ENCODE results near the gene COL3A1. TPM values are rescaled to one million over a fixed set of nuclear protein-coding genes. Genes with fewer than 3 reads are reported as not detected.

The COL3A1 gene
- total and polyA plus RNA-seq, 9 donors: 105 to 829 (median 289) TPM

DNA sequence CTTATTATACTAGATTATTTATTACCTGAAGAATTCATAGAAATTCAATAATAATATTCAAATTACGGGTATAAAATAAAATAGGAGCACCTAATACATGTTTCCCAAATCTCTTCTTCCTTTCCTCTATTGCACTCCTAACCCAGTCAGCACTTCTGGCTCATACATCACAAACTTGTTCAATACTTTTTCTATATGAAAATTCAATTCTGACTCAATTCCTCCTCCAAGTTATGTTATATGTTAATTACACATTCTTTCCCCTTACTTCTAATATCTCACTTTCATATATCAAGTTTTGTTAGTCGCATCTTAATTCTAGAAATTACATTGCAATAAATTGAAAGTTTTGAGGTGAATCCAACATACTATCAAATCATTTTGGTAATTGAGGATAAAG lies 17.9 kb upstream of the COL3A1 start:
- intact Hi-C loops (cut with DNase I): no loop called here
- H3K27me3 ChIP-seq: no peaks in the 10 kb centered on the region
- 96 to 98% (median 98%) methylated on average over 2 of the region's 2 CpGs for WGBS, 3 donors

DNA sequence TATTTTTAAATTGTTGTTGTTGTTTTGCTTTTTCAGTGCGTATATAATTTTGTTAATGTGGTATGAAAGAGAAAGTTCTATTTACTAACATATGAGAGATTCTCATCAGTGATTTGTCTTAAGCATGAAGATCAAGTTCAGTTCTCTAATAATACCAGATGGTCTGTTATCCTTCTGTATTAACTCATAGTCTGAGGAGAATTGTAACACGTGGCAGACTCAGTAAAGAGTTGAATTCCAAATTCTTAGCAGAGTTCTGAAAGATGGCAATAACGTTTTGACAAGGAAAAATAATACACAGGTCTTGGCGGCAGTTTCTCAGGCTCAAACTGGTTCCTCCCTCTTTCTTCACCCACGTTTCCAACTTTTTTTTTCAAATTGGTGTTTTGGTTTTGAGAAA lies 17.2 kb upstream of the COL3A1 start:
- no peaks in the 10 kb centered on the region for H3K36me3 ChIP-seq
- no peaks in the 10 kb centered on the region for H3K9me3 ChIP-seq
- intact Hi-C loops (cut with DNase I): no loop called here
- H3K4me3 ChIP-seq: no peak overlapping the region
- WGBS, 3 donors: 26 to 28% (median 28%) methylated on average over 5 of the region's 5 CpGs
- H3K27me3 ChIP-seq: no peaks in the 10 kb centered on the region
- DNase-seq: no peak
- H3K4me1 ChIP-seq (ENCODE audit: insufficient read depth): no peaks in the 10 kb centered on the region
- TF ChIP-seq, protein P1, sequence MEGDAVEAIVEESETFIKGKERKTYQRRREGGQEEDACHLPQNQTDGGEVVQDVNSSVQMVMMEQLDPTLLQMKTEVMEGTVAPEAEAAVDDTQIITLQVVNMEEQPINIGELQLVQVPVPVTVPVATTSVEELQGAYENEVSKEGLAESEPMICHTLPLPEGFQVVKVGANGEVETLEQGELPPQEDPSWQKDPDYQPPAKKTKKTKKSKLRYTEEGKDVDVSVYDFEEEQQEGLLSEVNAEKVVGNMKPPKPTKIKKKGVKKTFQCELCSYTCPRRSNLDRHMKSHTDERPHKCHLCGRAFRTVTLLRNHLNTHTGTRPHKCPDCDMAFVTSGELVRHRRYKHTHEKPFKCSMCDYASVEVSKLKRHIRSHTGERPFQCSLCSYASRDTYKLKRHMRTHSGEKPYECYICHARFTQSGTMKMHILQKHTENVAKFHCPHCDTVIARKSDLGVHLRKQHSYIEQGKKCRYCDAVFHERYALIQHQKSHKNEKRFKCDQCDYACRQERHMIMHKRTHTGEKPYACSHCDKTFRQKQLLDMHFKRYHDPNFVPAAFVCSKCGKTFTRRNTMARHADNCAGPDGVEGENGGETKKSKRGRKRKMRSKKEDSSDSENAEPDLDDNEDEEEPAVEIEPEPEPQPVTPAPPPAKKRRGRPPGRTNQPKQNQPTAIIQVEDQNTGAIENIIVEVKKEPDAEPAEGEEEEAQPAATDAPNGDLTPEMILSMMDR (IDR thresholded peaks at IDR 0.05): no peak
- no peak for TF ChIP-seq EP300 (IDR thresholded peaks at IDR 0.05)
- TF ChIP-seq POLR2A (IDR thresholded peaks at IDR 0.05): no peak
- no peak overlapping the region for H3K27ac ChIP-seq

More for the DNA sequence above, 17.9 kb upstream of the COL3A1 start:
- no peaks in the 10 kb centered on the region for H3K9me3 ChIP-seq
- no peaks in the 10 kb centered on the region for H3K36me3 ChIP-seq
- H3K27ac ChIP-seq: no peak overlapping the region
- H3K4me1 ChIP-seq (ENCODE audit: insufficient read depth): no peaks in the 10 kb centered on the region
- TF ChIP-seq POLR2A (IDR thresholded peaks at IDR 0.05): no peak
- TF ChIP-seq EP300 (IDR thresholded peaks at IDR 0.05): no peak
- TF ChIP-seq, protein P1 (IDR thresholded peaks at IDR 0.05): no peak
- DNase-seq: no peak
- H3K4me3 ChIP-seq: no peak overlapping the region

DNA sequence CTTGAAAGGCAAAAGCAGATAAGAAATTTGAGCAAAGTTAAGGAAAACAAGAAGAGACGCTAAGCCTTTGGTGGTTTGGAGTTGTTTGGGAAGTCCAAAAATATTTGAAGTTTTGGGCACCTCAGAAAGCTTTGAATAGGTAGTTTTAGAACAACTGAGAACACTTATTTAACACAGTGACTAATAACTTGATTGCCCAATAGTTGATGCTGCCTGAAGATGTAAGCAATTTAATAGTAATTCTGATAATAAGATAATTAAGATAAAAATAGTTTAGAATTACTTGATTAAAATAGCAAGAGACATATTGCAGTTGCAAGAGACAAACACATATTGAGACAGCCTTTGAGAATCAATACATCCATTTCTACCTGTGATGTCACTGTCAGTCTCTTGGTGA lies 16.5 kb upstream of the COL3A1 start:
- H3K9me3 ChIP-seq: no peaks in the 10 kb centered on the region
- no peak overlapping the region for H3K4me3 ChIP-seq
- TF ChIP-seq, protein P1 (IDR thresholded peaks at IDR 0.05): no peak
- no peak for TF ChIP-seq POLR2A (IDR thresholded peaks at IDR 0.05)
- TF ChIP-seq EP300 (IDR thresholded peaks at IDR 0.05): no peak
- no peaks in the 10 kb centered on the region for H3K27me3 ChIP-seq
- intact Hi-C loops (cut with DNase I): no loop called here
- H3K36me3 ChIP-seq: no peaks in the 10 kb centered on the region
- no peak overlapping the region for H3K27ac ChIP-seq
- DNase-seq: no peak
- WGBS, 3 donors: 77 to 85% (median 81%) methylated on average over 1 of the region's 1 CpG
- H3K4me1 ChIP-seq (ENCODE audit: insufficient read depth): no peaks in the 10 kb centered on the region

DNA sequence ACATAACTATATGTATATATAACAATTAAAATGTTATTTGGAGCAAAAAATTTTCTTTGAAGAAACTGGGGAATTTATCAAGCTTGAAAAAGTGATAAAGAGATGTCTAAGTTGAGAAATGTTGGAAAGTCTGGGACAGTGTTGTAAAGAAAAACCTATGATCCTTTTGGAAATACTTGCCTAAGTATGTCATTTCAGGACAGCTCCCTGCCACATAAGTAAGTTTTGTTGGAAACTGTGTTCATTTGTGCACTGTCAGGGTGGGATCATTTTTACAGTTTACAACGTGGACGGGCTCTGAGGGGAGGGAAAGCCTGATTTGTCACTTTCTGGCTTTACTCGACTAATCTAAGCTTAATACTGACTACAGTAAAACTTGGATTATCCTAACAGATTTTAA lies 10.4 kb upstream of the COL3A1 start:
- H3K4me1 ChIP-seq (ENCODE audit: insufficient read depth): peaks cover 1% of the 10 kb centered on the region
- intact Hi-C loops (cut with DNase I): no loop called here
- no peaks in the 10 kb centered on the region for H3K9me3 ChIP-seq
- H3K4me3 ChIP-seq: no peak overlapping the region
- no peaks in the 10 kb centered on the region for H3K36me3 ChIP-seq
- no peak for DNase-seq
- H3K27ac ChIP-seq: no peak overlapping the region
- TF ChIP-seq POLR2A (IDR thresholded peaks at IDR 0.05) (no peak), EP300 (IDR thresholded peaks at IDR 0.05) (no peak)
- TF ChIP-seq, protein P1 (IDR thresholded peaks at IDR 0.05): no peak
- 73 to 85% (median 83%) methylated on average over 3 of the region's 3 CpGs for WGBS, 3 donors
- no peaks in the 10 kb centered on the region for H3K27me3 ChIP-seq

Data from ovary (tissue), 9 donors.